IMR-90 (cell line): ENCODE measurements around the gene TBCA. TPM values are rescaled to one million over a fixed set of nuclear protein-coding genes. Genes with fewer than 3 reads are reported as not detected.

Source experiments
- ATAC-seq: fragments of 200-7000 bp; cut with Tn5 transposase; 2 replicates; pipeline ENCODE4 v1.9.1; 2020; ENCODE audit warnings: low read depth, mild to moderate bottlenecking, moderate library complexity
- BruUV-seq: library from RNA; stranded (reverse); fragments of 400-500 nt; replicated peaks from 2 replicates; lab custom pipeline; 2021; lab: Mats Ljungman, UMichigan
- CTCF ChIA-PET: fragments of 300-600 bp; formaldehyde crosslinking; extraction: SDS; loops from one replicate; lab custom pipeline; 2021; ENCODE audit warnings: antibody characterized with exemption; lab: Yijun Ruan, JAX
- POLR2A ChIA-PET: fragments of 300-600 bp; sonication (Branson Sonifier 250); formaldehyde crosslinking; loops from one replicate; lab custom pipeline; 2022; ENCODE audit warnings: antibody characterized with exemption; ENCODE audit not compliant: unreplicated experiment; lab: Charles Lee
- DNase-seq: peaks from one replicate; pipeline ENCODE4 v3.0.0; 2013
- H2AFZ ChIP-seq: replicated peaks from 2 replicates; pipeline ENCODE3; 2013; ENCODE audit warnings: low read length, mild to moderate bottlenecking; ENCODE audit not compliant: poor library complexity
- H2AK5ac ChIP-seq: 2 replicates; pipeline ENCODE4 v1.6.1; 2013; ENCODE audit warnings: low read depth, low read length, inconsistent platforms
- H2AK9ac ChIP-seq: replicated peaks from 2 replicates; pipeline ENCODE3; 2013; ENCODE audit warnings: mild to moderate bottlenecking, low read depth, low read length, moderate library complexity; ENCODE audit not compliant: poor library complexity
- H2BK120ac ChIP-seq: 2 replicates; pipeline ENCODE4 v1.6.1; 2013; ENCODE audit warnings: low read depth, low read length, inconsistent platforms
- H2BK15ac ChIP-seq: 3 replicates; pipeline ENCODE4 v1.6.1; 2013; ENCODE audit warnings: low read depth, low read length, inconsistent platforms
- H2BK20ac ChIP-seq: 2 replicates; pipeline ENCODE4 v1.6.1; 2013; ENCODE audit warnings: low read depth, mild to moderate bottlenecking, inconsistent platforms, low read length, moderate library complexity
- H2BK5ac ChIP-seq: 2 replicates; pipeline ENCODE4 v1.6.1; 2013; ENCODE audit warnings: mild to moderate bottlenecking, low read depth, low read length, inconsistent platforms; ENCODE audit not compliant: poor library complexity, severe bottlenecking
- H3K14ac ChIP-seq: replicated peaks from 2 replicates; pipeline ENCODE4 v1.6.1; 2013; ENCODE audit warnings: low read depth, low read length, inconsistent platforms
- H3K18ac ChIP-seq: 2 replicates; pipeline ENCODE4 v1.6.1; 2013; ENCODE audit warnings: low read depth, low read length, control low read depth
- H3K23ac ChIP-seq: 2 replicates; pipeline ENCODE4 v1.6.1; 2013; ENCODE audit warnings: low read depth, low read length, inconsistent platforms
- H3K27ac ChIP-seq: 2 replicates; pipeline ENCODE4 v1.5.1; 2013; ENCODE audit warnings: mild to moderate bottlenecking, control low read depth, low read length; ENCODE audit not compliant: insufficient read depth
- H3K27me3 ChIP-seq: 2 replicates; pipeline ENCODE4 v1.6.1; 2013; ENCODE audit warnings: low read length; ENCODE audit not compliant: control insufficient read depth, insufficient read depth
- H3K36me3 ChIP-seq: 2 replicates; pipeline ENCODE4 v1.6.1; 2013; ENCODE audit warnings: low read length, mixed read lengths; ENCODE audit not compliant: control insufficient read depth, insufficient read depth
- H3K4ac ChIP-seq: 2 replicates; pipeline ENCODE4 v1.6.1; 2013; ENCODE audit warnings: low read depth, low read length, inconsistent platforms
- H3K4me1 ChIP-seq: 2 replicates; pipeline ENCODE4 v1.6.1; 2013; ENCODE audit warnings: low read length, mixed read lengths; ENCODE audit not compliant: control insufficient read depth, insufficient read depth
- H3K4me2 ChIP-seq: 2 replicates; pipeline ENCODE4 v1.6.1; 2013; ENCODE audit warnings: low read depth, mild to moderate bottlenecking, control low read depth, low read length, moderate library complexity
- H3K4me3 ChIP-seq: 2 replicates; pipeline ENCODE4 v1.5.1; 2013; ENCODE audit warnings: low read depth, mild to moderate bottlenecking, control low read depth, low read length, moderate library complexity; ENCODE audit not compliant: insufficient read depth
- H3K56ac ChIP-seq: 2 replicates; pipeline ENCODE4 v1.6.1; 2013; ENCODE audit warnings: low read length, inconsistent platforms; ENCODE audit not compliant: insufficient read depth; ENCODE audit errors: extremely low read depth
- H3K79me1 ChIP-seq, 2 experiments: 2 replicates each; pipeline ENCODE4 v1.6.1; 2013; ENCODE audit warnings: low read length in 2 of 2, inconsistent platforms in 1 of 2, low read depth in 1 of 2
- H3K9ac ChIP-seq: 2 replicates; pipeline ENCODE4 v1.6.1; 2013; ENCODE audit warnings: low read depth, low read length, control low read depth
- H3K9me1 ChIP-seq: 2 replicates; pipeline ENCODE4 v1.6.1; 2013; ENCODE audit warnings: low read length, inconsistent platforms; ENCODE audit not compliant: insufficient read depth
- H3K9me3 ChIP-seq: 2 replicates; pipeline ENCODE4 v1.6.1; 2013; ENCODE audit warnings: low read length; ENCODE audit not compliant: control insufficient read depth, insufficient read depth
- H4K20me1 ChIP-seq: 2 replicates; pipeline ENCODE4 v1.6.1; 2013; ENCODE audit warnings: low read length, inconsistent platforms; ENCODE audit not compliant: insufficient read depth
- H4K5ac ChIP-seq: 2 replicates; pipeline ENCODE4 v1.6.1; 2013; ENCODE audit warnings: mild to moderate bottlenecking, low read depth, low read length, control low read depth
- H4K8ac ChIP-seq, 2 experiments: 2 replicates each; pipeline ENCODE4 v1.6.1; 2013; ENCODE audit warnings: low read depth in 2 of 2, low read length in 2 of 2, control low read depth in 1 of 2, inconsistent platforms in 1 of 2
- H4K91ac ChIP-seq: 2 replicates; pipeline ENCODE4 v1.6.1; 2013; ENCODE audit warnings: low read depth, low read length, inconsistent platforms; ENCODE audit not compliant: insufficient read depth
- CHD1 ChIP-seq: IDR thresholded peaks from 2 replicates; pipeline ENCODE4 v1.6.1; 2012; ENCODE audit warnings: low read depth, low read length, improper control_type of control experiment
- FOS ChIP-seq: fragments of 150-350 bp; IDR thresholded peaks from 2 replicates; pipeline ENCODE4 v1.6.1; 2016; ENCODE audit warnings: low read depth, low read length
- MAFK ChIP-seq: IDR thresholded peaks from 2 replicates; pipeline ENCODE4 v1.6.1; 2012; ENCODE audit warnings: low read depth, low read length, improper control_type of control experiment
- MXI1 ChIP-seq: IDR thresholded peaks from 2 replicates; pipeline ENCODE4 v1.6.1; 2012; ENCODE audit warnings: low read depth, mild to moderate bottlenecking, low read length, moderate library complexity, borderline replicate concordance
- NFE2L2 ChIP-seq: fragments of 150-350 bp; IDR thresholded peaks from 2 replicates; pipeline ENCODE4 v1.6.1; 2016; ENCODE audit warnings: low read depth, mild to moderate bottlenecking, low read length
- POLR2A ChIP-seq: IDR thresholded peaks from 2 replicates; pipeline ENCODE4 v1.6.1; 2012; ENCODE audit warnings: mild to moderate bottlenecking, low read depth, low read length
- RCOR1 ChIP-seq: IDR thresholded peaks from 2 replicates; pipeline ENCODE4 v1.6.1; 2012; ENCODE audit warnings: mild to moderate bottlenecking, low read length, improper control_type of control experiment; ENCODE audit not compliant: insufficient replicate concordance
- RFX5 ChIP-seq: IDR thresholded peaks from 2 replicates; pipeline ENCODE4 v1.8.0; 2012; ENCODE audit warnings: low read depth, mild to moderate bottlenecking, low read length, moderate library complexity
- SMC3 ChIP-seq: fragments of 150-350 bp; IDR thresholded peaks from 2 replicates; pipeline ENCODE4 v1.6.1; 2016; ENCODE audit warnings: low read depth, mild to moderate bottlenecking, antibody characterized with exemption, low read length, moderate library complexity
- USF2 ChIP-seq: fragments of 150-350 bp; IDR thresholded peaks from 2 replicates; pipeline ENCODE4 v1.6.1; 2017; ENCODE audit warnings: mild to moderate bottlenecking, antibody characterized with exemption, low read length, low read depth
- WGBS, 2 experiments: methylation state at CpG; one replicate each; pipeline versions ENCODE4 v1.1.5 to v1.1.7; 2013; ENCODE audit warnings: missing lambda C conversion rate in 2 of 2; ENCODE audit not compliant: insufficient read length in 1 of 2; ENCODE audit errors: extremely low coverage in 2 of 2; 5-methylcytosine and 5-hydroxymethylcytosine counted together
- dilution Hi-C: fragments of 300-500 bp; cut with HindIII; formaldehyde crosslinking; loops from one replicate; pipeline ENCODE4 v1.14.3; 2018; ENCODE audit warnings: low sequenced_read_pairs; ENCODE audit not compliant: unreplicated experiment
- in situ Hi-C: fragments of 300-500 bp; cut with MboI; formaldehyde crosslinking; loops from 3 replicates; pipeline ENCODE4 v1.14.3; 2019; ENCODE audit warnings: low sequenced_read_pairs, inconsistent platforms, mixed read lengths
- intact Hi-C: fragments of 100-400 bp; cut with micrococcal nuclease; formaldehyde crosslinking; loops from 2 replicates; pipeline ENCODE4 v1.10.0; 2022
- polyA plus RNA-seq, 3 experiments: library from polyadenylated mRNA; depleted of rRNA; stranded (reverse); fragments of >200 nt; gene quantifications; 2 replicates each; pipeline ENCODE4 v1.2.3, GENCODE V29; 2012; ENCODE audit warnings: low replicate concordance in 1 of 3
- total RNA-seq: library from RNA; depleted of rRNA; stranded (reverse); fragments of >200 nt; gene quantifications from 2 replicates; pipeline ENCODE4 v1.2.3, GENCODE V29; 2012
- TF ChIP-seq, protein P1 (sequence below): fragments of 150-350 bp; IDR thresholded peaks from 2 replicates; pipeline ENCODE4 v1.6.1; 2016; ENCODE audit warnings: low read depth, mild to moderate bottlenecking, low read length, moderate library complexity, borderline replicate concordance
- TF ChIP-seq, protein P2 (sequence below): conservative IDR thresholded peaks from 2 replicates; pipeline ENCODE4 v1.5.1; 2012; ENCODE audit warnings: mild to moderate bottlenecking, low read depth, low read length, improper control_type of control experiment

Gene TBCA
- total and polyA plus RNA-seq, 2 of the 4 experiments (the other 2 are of a cell fraction): 6.1 to 137 TPM

DNA sequence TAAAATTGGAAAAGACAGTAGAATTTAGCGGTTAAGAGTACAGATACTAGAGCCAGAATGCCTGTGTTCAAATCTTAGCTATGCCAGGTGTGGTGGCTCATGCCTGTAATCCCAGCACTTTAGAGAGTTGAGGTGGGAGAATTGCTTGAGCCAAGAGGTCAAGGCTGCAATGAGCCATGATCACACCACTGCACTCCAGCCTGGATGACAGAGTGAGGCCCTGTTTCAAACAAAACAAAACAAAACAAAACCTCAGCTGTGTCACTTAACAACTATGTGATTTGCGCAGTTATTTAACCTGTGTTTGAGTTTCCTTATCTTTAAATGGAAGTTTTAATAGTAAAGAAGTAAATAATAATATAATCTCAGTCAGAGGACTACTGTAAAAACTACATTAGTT is 68.3 kb downstream of the TBCA start:
- Histone ChIP-seq H3K79me1 (peaks cover 21 to 29% of the 10 kb centered on the region in 2 experiments), H2AFZ (no peak overlapping the region), H3K9me3 (no peaks in the 10 kb centered on the region), H2BK5ac (no peak overlapping the region), H3K27me3 (no peaks in the 10 kb centered on the region), H3K4ac (no peak overlapping the region), H3K4me3 (no peak overlapping the region), H3K4me1 (no peaks in the 10 kb centered on the region), H4K8ac (no peak overlapping the region), H3K14ac (no peak overlapping the region), H4K5ac (no peak overlapping the region), H3K4me2 (no peak overlapping the region), H3K23ac (no peak overlapping the region), H3K27ac (no peak overlapping the region), H3K56ac (no peak overlapping the region), H3K18ac (no peak overlapping the region), H2BK20ac (no peak overlapping the region), H3K36me3 (peaks cover 20% of the 10 kb centered on the region), H3K9ac (no peak overlapping the region), H2AK5ac (no peak overlapping the region), H4K20me1 (peaks cover 8% of the 10 kb centered on the region), H2BK120ac (no peak overlapping the region), H2BK15ac (no peak overlapping the region), H2AK9ac (no peak overlapping the region), H4K91ac (no peak overlapping the region), H3K9me1 (peaks cover 6% of the 10 kb centered on the region; the same call in 1 of the 2 replicates)
- in situ Hi-C loops: no loop called here
- no TSS peak for BruUV-seq
- peak; percentile 36 for DNase-seq
- no CpG with 5 or more reads among the region's 2 CpGs for WGBS, 2 experiments
- no peak for ATAC-seq
- dilution Hi-C loops: no loop called here
- intact Hi-C loops: no loop called here
- TF ChIP-seq MAFK (no peak), RFX5 (no peak), MXI1 (no peak), CHD1 (no peak), USF2 (no peak), POLR2A (no peak), SMC3 (no peak), RCOR1 (no peak), FOS (no peak), NFE2L2 (no peak)
- TF ChIP-seq, protein P1, sequence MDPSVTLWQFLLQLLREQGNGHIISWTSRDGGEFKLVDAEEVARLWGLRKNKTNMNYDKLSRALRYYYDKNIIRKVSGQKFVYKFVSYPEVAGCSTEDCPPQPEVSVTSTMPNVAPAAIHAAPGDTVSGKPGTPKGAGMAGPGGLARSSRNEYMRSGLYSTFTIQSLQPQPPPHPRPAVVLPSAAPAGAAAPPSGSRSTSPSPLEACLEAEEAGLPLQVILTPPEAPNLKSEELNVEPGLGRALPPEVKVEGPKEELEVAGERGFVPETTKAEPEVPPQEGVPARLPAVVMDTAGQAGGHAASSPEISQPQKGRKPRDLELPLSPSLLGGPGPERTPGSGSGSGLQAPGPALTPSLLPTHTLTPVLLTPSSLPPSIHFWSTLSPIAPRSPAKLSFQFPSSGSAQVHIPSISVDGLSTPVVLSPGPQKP: no peak
- TF ChIP-seq, protein P2, sequence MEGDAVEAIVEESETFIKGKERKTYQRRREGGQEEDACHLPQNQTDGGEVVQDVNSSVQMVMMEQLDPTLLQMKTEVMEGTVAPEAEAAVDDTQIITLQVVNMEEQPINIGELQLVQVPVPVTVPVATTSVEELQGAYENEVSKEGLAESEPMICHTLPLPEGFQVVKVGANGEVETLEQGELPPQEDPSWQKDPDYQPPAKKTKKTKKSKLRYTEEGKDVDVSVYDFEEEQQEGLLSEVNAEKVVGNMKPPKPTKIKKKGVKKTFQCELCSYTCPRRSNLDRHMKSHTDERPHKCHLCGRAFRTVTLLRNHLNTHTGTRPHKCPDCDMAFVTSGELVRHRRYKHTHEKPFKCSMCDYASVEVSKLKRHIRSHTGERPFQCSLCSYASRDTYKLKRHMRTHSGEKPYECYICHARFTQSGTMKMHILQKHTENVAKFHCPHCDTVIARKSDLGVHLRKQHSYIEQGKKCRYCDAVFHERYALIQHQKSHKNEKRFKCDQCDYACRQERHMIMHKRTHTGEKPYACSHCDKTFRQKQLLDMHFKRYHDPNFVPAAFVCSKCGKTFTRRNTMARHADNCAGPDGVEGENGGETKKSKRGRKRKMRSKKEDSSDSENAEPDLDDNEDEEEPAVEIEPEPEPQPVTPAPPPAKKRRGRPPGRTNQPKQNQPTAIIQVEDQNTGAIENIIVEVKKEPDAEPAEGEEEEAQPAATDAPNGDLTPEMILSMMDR: no peak
- CTCF ChIA-PET: no interaction called here
- POLR2A ChIA-PET: no interaction called here
